HL-60 (cell line): ENCODE results near the gene THNSL1.

Experiments used
- DNase-seq, 2 experiments: peaks; one replicate each; pipeline ENCODE4 v3.0.0-alpha.2; 2010 to 2020; ENCODE audit warnings: low read depth in 1 of 2, low spot score in 1 of 2
- H3K27ac ChIP-seq: fragments of 250-450 bp; sonication (Bioruptor Pico); replicated peaks from 2 replicates; pipeline ENCODE4 v1.5.1; 2020; ENCODE audit warnings: mild to moderate bottlenecking, moderate library complexity
- H3K27me3 ChIP-seq: fragments of 250-450 bp; sonication (Bioruptor Pico); 2 replicates; pipeline ENCODE4 v1.5.1; 2021; ENCODE audit warnings: mild to moderate bottlenecking, moderate library complexity; ENCODE audit not compliant: insufficient read depth, poor library complexity, severe bottlenecking
- H3K4me3 ChIP-seq: replicated peaks from 2 replicates; pipeline ENCODE4 v1.5.1; 2011; ENCODE audit warnings: mild to moderate bottlenecking, control low read depth, low read length; ENCODE audit not compliant: insufficient read depth
- CTCF ChIP-seq: IDR thresholded peaks from one replicate; pipeline ENCODE4 v1.5.1; 2011; ENCODE audit warnings: low read length, control low read depth, inconsistent platforms; ENCODE audit not compliant: insufficient read depth
- GABPA ChIP-seq: IDR thresholded peaks from 2 replicates; pipeline ENCODE4 v1.6.1; 2012; ENCODE audit warnings: low read depth
- POLR2AphosphoS5 ChIP-seq: IDR thresholded peaks from 2 replicates; pipeline ENCODE4 v1.6.1; 2012; ENCODE audit warnings: low read depth
- REST ChIP-seq: IDR thresholded peaks from 2 replicates; pipeline ENCODE4 v1.6.1; 2012; ENCODE audit warnings: low read depth; ENCODE audit not compliant: insufficient replicate concordance
- SPI1 ChIP-seq: IDR thresholded peaks from 2 replicates; pipeline ENCODE4 v1.6.1; 2012; ENCODE audit warnings: low read depth, mild to moderate bottlenecking, borderline replicate concordance

The THNSL1 gene

GRCh38 chr10:25050402-25050801 lies 34.0 kb downstream of the THNSL1 start:
- DNase-seq = no peak
- TF ChIP-seq GABPA (no peak), POLR2AphosphoS5 (no peak), SPI1 (no peak), REST (no peak), CTCF (no peak)
- no peaks in the 10 kb centered on the region for H3K27me3 ChIP-seq
- H3K4me3 ChIP-seq = no peak overlapping the region
- no peak overlapping the region for H3K27ac ChIP-seq

GRCh38 chr10:25052012-25052411 lies 35.6 kb downstream of the THNSL1 start:
- no peak for TF ChIP-seq REST
- TF ChIP-seq CTCF = no peak
- TF ChIP-seq GABPA = no peak
- TF ChIP-seq SPI1 = no peak
- no peak for TF ChIP-seq POLR2AphosphoS5
- Histone ChIP-seq H3K4me3 (no peak overlapping the region), H3K27ac (no peak overlapping the region)

GRCh38 chr10:25056726-25057125 lies 40.3 kb downstream of the THNSL1 start:
- Histone ChIP-seq H3K27ac (no peak overlapping the region), H3K27me3 (no peaks in the 10 kb centered on the region), H3K4me3 (no peak overlapping the region)
- no peak for TF ChIP-seq GABPA
- no peak for TF ChIP-seq CTCF
- no peak for TF ChIP-seq POLR2AphosphoS5
- no peak for TF ChIP-seq SPI1
- no peak for TF ChIP-seq REST
- DNase-seq = no peak

More at GRCh38 chr10:25052012-25052411, 35.6 kb downstream of the THNSL1 start:
- no peak for DNase-seq
- no peaks in the 10 kb centered on the region for H3K27me3 ChIP-seq
